Left lung (tissue), 10 donors: Measurements from ENCODE around the gene SMAD7. TPM values are rescaled to one million over a fixed set of nuclear protein-coding genes. Genes with fewer than 3 reads are reported as not detected.
"Not testable (repeated sequence)": the region's sequence is repeated elsewhere in the genome, so short reads cannot be mapped to it uniquely, and the experiment has no call there.

ENCODE experiments used
- ATAC-seq: fragments of 200-7000 bp; cut with Tn5 transposase; one replicate; pipeline ENCODE4 v1.9.1; 2020; ENCODE audit warnings: moderate library complexity
- DNase-seq, 4 donors: peaks; one replicate each; pipeline ENCODE4 v3.0.0-alpha.2; 2013 to 2020
- H3K27ac ChIP-seq, 2 donors: fragments of 200-600 bp; sonication (generic) in 1 of 2; one replicate each; pipeline versions ENCODE4 v1.5.0 to v1.8.0; 2020 to 2021
- H3K27me3 ChIP-seq, 2 donors: fragments of 200-600 bp; sonication (generic) in 1 of 2; one replicate each; pipeline versions ENCODE4 v1.5.0 to v1.8.0; 2020 to 2021
- H3K36me3 ChIP-seq, 2 donors: fragments of 200-600 bp; sonication (generic) in 1 of 2; one replicate each; pipeline versions ENCODE4 v1.5.0 to v1.8.0; 2020 to 2021
- H3K4me1 ChIP-seq, 2 donors: fragments of 200-600 bp; one replicate each; pipeline ENCODE4 v1.8.0; 2021
- H3K4me3 ChIP-seq, 2 donors: fragments of 200-600 bp; sonication (generic) in 1 of 2; one replicate each; pipeline versions ENCODE4 v1.5.0 to v1.8.0; 2020 to 2021; ENCODE audit warnings: mild to moderate bottlenecking in 1 of 2
- H3K9me3 ChIP-seq, 2 donors: fragments of 200-600 bp; sonication (generic) in 1 of 2; one replicate each; pipeline versions ENCODE4 v1.5.0 to v1.8.0; 2020 to 2021
- CTCF ChIP-seq, 2 donors: fragments of 200-600 bp; sonication (generic) in 1 of 2; IDR thresholded peaks; one replicate each; pipeline versions ENCODE4 v1.5.0 to v1.8.0; 2021; ENCODE audit warnings: antibody characterized with exemption in 2 of 2
- intact Hi-C, 2 donors: fragments of 100-400 bp; cut with DNase I; formaldehyde crosslinking; loops; one replicate each; pipeline versions ENCODE4 v1.11.2 to v1.14.2; 2022
- polyA plus RNA-seq, 6 donors: library from polyadenylated mRNA; unstranded; fragments of 120-200 nt; gene quantifications; one replicate each; pipeline ENCODE4 v1.2.1, GENCODE V29; 2013; ENCODE audit not compliant: insufficient read length in 6 of 6
- total RNA-seq, 2 donors: library from RNA; stranded (reverse); fragmentation: NEBNext Ultra II Directional; extraction: Animal tissue kit (Norgen Biotek cat#: 25700); gene quantifications; one replicate each; pipeline ENCODE4 v1.2.1, GENCODE V29; 2021
- donor health status: DM: no; HTN: yes; CAD: no.
- donor health status: DM: no; HTN: no; CAD: no.

Gene SMAD7
- total and polyA plus RNA-seq, 8 donors, result 43.3 to 71.2 (median 61.9) TPM

- Histone ChIP-seq H3K27ac (no peak overlapping the region), H3K27me3 (no peaks in the 10 kb centered on the region), H3K9me3 (no peaks in the 10 kb centered on the region), H3K4me3 (no peak overlapping the region), H3K4me1 (peaks cover 11 to 26% of the 10 kb centered on the region in 2 donors), H3K36me3 (no peaks in the 10 kb centered on the region)
- DNase-seq (no peak), ATAC-seq (no peak)
- TF ChIP-seq CTCF (IDR thresholded peaks at IDR 0.05), result no peak
- intact Hi-C loops, result no loop called here
Measured at GRCh38 chr18:48874233-48874632, 76.5 kb downstream of the SMAD7 start.

- Histone ChIP-seq H3K4me1 (peaks cover 8 to 29% of the 10 kb centered on the region in 2 donors), H3K27me3 (no peaks in the 10 kb centered on the region), H3K4me3 (no peak overlapping the region), H3K9me3 (no peaks in the 10 kb centered on the region), H3K36me3 (no peaks in the 10 kb centered on the region), H3K27ac (peak overlapping the region; percentile 10 to 53)
- ATAC-seq, result peak; percentile 8
- DNase-seq, result no peak
- intact Hi-C loops, result no loop called here
- TF ChIP-seq CTCF (IDR thresholded peaks at IDR 0.05), result no peak
Measured at GRCh38 chr18:48872234-48873145, 78.3 kb downstream of the SMAD7 start.

GRCh38 chr18:48871391-48872166 is 79.2 kb downstream of the SMAD7 start:
- ATAC-seq, result no peak
- H3K27ac ChIP-seq, result no peak overlapping the region
- H3K4me1 ChIP-seq, result peaks cover 8 to 29% of the 10 kb centered on the region in 2 donors
- intact Hi-C loops, result no loop called here
- no peak for DNase-seq
- no peak for TF ChIP-seq CTCF (IDR thresholded peaks at IDR 0.05)
- H3K27me3 ChIP-seq, result no peaks in the 10 kb centered on the region
- H3K9me3 ChIP-seq, result no peaks in the 10 kb centered on the region
- H3K36me3 ChIP-seq, result no peaks in the 10 kb centered on the region
- H3K4me3 ChIP-seq, result no peak overlapping the region

- ATAC-seq, H3K36me3 ChIP-seq, intact Hi-C loops, H3K27me3 ChIP-seq, H3K9me3 ChIP-seq, H3K4me3 ChIP-seq, H3K27ac ChIP-seq, DNase-seq: not testable (repeated sequence)
- H3K4me1 ChIP-seq, result peaks cover 8 to 29% of the 10 kb centered on the region in 2 donors
Measured at GRCh38 chr18:48870926-48871325, 79.8 kb downstream of the SMAD7 start.
